Esophagus muscularis mucosa (tissue), 4 donors: ENCODE results near the gene C1QTNF5. TPM values are rescaled to one million over a fixed set of nuclear protein-coding genes. Genes with fewer than 3 reads are reported as not detected.

Experiments
- DNase-seq: peaks from one replicate; pipeline ENCODE4 v3.0.0-alpha.2; 2017; ENCODE audit errors: extremely low spot score
- H3K27ac ChIP-seq, 4 donors: fragments of 200-600 bp; sonication (generic); replicated peaks in 1 of 4; 1 replicate in 3 of 4; 2 replicates in 1 of 4; pipeline ENCODE4 v1.5.1; 2016 to 2019; ENCODE audit warnings: mild to moderate bottlenecking in 1 of 4
- H3K27me3 ChIP-seq, 4 donors: fragments of 200-600 bp; sonication (generic); one replicate each; pipeline versions ENCODE4 v1.5.1 to v1.6.0; 2016 to 2019
- H3K36me3 ChIP-seq, 4 donors: fragments of 200-600 bp; sonication (generic); one replicate each; pipeline ENCODE4 v1.5.1; 2016 to 2019
- H3K4me1 ChIP-seq, 4 donors: fragments of 200-600 bp; sonication (generic); one replicate each; pipeline ENCODE4 v1.5.1; 2016 to 2019
- H3K4me3 ChIP-seq, 4 donors: fragments of 200-600 bp; sonication (generic); 1 replicate in 2 of 4; 2 replicates in 2 of 4; pipeline ENCODE4 v1.5.1; 2016 to 2019; ENCODE audit warnings: mild to moderate bottlenecking in 4 of 4, moderate library complexity in 1 of 4
- H3K9me3 ChIP-seq, 4 donors: fragments of 200-600 bp; sonication (generic); 1 replicate in 3 of 4; 2 replicates in 1 of 4; pipeline ENCODE4 v1.5.1; 2016 to 2019
- CTCF ChIP-seq, 3 experiments: fragments of 200-600 bp in 2 of 3; fragments of 450-650 bp in 1 of 3; sonication (generic) in 2 of 3; IDR thresholded peaks; one replicate each; pipeline ENCODE4 v1.5.1; 2017 to 2019; ENCODE audit warnings: antibody characterized with exemption in 3 of 3, mild to moderate bottlenecking in 2 of 3, moderate library complexity in 1 of 3
- EP300 ChIP-seq: sonication (generic); formaldehyde crosslinking; IDR thresholded peaks from one replicate; pipeline ENCODE4 v1.6.1; 2017; ENCODE audit warnings: antibody characterized with exemption
- POLR2A ChIP-seq: fragments of 450-650 bp; IDR thresholded peaks from one replicate; pipeline ENCODE4 v1.6.1; 2017; ENCODE audit warnings: antibody characterized with exemption, moderate library complexity, mild to moderate bottlenecking, low read depth
- POLR2AphosphoS5 ChIP-seq, 2 donors: sonication (generic); formaldehyde crosslinking; IDR thresholded peaks; one replicate each; pipeline ENCODE4 v1.6.1; 2017; ENCODE audit warnings: antibody characterized with exemption in 2 of 2
- WGBS: methylation state at CpG from one replicate; pipeline ENCODE4 v1.1.5; 2018; 5-methylcytosine and 5-hydroxymethylcytosine counted together
- intact Hi-C: fragments of 100-400 bp; cut with DNase I; formaldehyde crosslinking; loops from one replicate; pipeline ENCODE4 v1.15.1; 2023
- total RNA-seq, 4 donors: library from RNA; depleted of rRNA; stranded (reverse); fragments of >200 nt; gene quantifications; one replicate each; pipeline versions ENCODE4 v1.1.0 to v1.2.1, GENCODE V29; 2016

Gene C1QTNF5
- total RNA-seq, 4 donors from 2014 or later = 23.7 to 74.3 (median 51.6) TPM

GRCh38 chr11:119378851-119379465, 38.3 kb upstream of the C1QTNF5 start:
- 64% methylated on average over 10 of the region's 10 CpGs for WGBS
- no peak for DNase-seq
- no peaks in the 10 kb centered on the region for H3K36me3 ChIP-seq
- intact Hi-C loops = no loop called here
- TF ChIP-seq POLR2A (peak; percentile 81), EP300 (no peak)
- no peaks in the 10 kb centered on the region for H3K27me3 ChIP-seq
- peak overlapping the region in 1 of 4 donors; percentile 5 for H3K27ac ChIP-seq
- H3K4me3 ChIP-seq = no peak overlapping the region
- H3K4me1 ChIP-seq = peaks cover 47 to 65% (median 60%) of the 10 kb centered on the region in 4 donors
- H3K9me3 ChIP-seq = no peaks in the 10 kb centered on the region

- H3K4me3 ChIP-seq = no peak overlapping the region
- intact Hi-C loops = no loop called here
- H3K36me3 ChIP-seq = no peaks in the 10 kb centered on the region
- H3K4me1 ChIP-seq = peaks cover 54 to 70% (median 66%) of the 10 kb centered on the region in 4 donors
- H3K27ac ChIP-seq = peak overlapping the region in 2 of 4 donors; percentile 89 to 93
- DNase-seq = no peak
- H3K27me3 ChIP-seq = no peaks in the 10 kb centered on the region
- 88% methylated on average over 4 of the region's 6 CpGs for WGBS
- H3K9me3 ChIP-seq = no peaks in the 10 kb centered on the region
- no peak for TF ChIP-seq EP300
- peak; percentile 12 for TF ChIP-seq POLR2A
Measured at GRCh38 chr11:119377961-119378667, 37.4 kb upstream of the C1QTNF5 start.

- no peak for TF ChIP-seq POLR2AphosphoS5 (IDR thresholded peaks at IDR 0.05)
- TF ChIP-seq EP300 = no peak
- no peak for TF ChIP-seq CTCF (IDR thresholded peaks at IDR 0.05)
- peak; percentile 11 for TF ChIP-seq POLR2A
- no peak overlapping the region for H3K4me3 ChIP-seq
- peaks cover 58 to 75% (median 69%) of the 10 kb centered on the region in 4 donors for H3K4me1 ChIP-seq
- intact Hi-C loops = no loop called here
- peak overlapping the region; percentile 83 to 93 (median 88) for H3K27ac ChIP-seq
- no peak for DNase-seq
- 61% methylated on average over 10 of the region's 12 CpGs for WGBS
- peaks cover 0 to 2% (median 0%) of the 10 kb centered on the region in 4 donors for H3K36me3 ChIP-seq
- no peaks in the 10 kb centered on the region for H3K27me3 ChIP-seq
- no peaks in the 10 kb centered on the region for H3K9me3 ChIP-seq
Measured at GRCh38 chr11:119377112-119377901, 36.6 kb upstream of the C1QTNF5 start.

GRCh38 chr11:119376197-119376847, 35.6 kb upstream of the C1QTNF5 start:
- peak overlapping the region; percentile 83 to 93 (median 88) for H3K27ac ChIP-seq

More at GRCh38 chr11:119376197-119376847, 35.6 kb upstream of the C1QTNF5 start:
- H3K27me3 ChIP-seq = no peaks in the 10 kb centered on the region
- H3K4me3 ChIP-seq = peak overlapping the region; percentile 2 to 18 (median 10)
- intact Hi-C loops = no loop called here
- DNase-seq = no peak
- H3K4me1 ChIP-seq = peaks cover 62 to 79% (median 72%) of the 10 kb centered on the region in 4 donors
- TF ChIP-seq CTCF (IDR thresholded peaks at IDR 0.05) (no peak), POLR2A (peak; percentile 3), POLR2AphosphoS5 (IDR thresholded peaks at IDR 0.05) (peak in 1 of 2 donors; percentile 20)
- peaks cover 0 to 4% (median 0%) of the 10 kb centered on the region in 4 donors for H3K36me3 ChIP-seq
- 36% methylated on average over 4 of the region's 11 CpGs for WGBS
- H3K9me3 ChIP-seq = no peaks in the 10 kb centered on the region
